ENCODE results near the gene ZC3H12A.

The ZC3H12A gene

DNA sequence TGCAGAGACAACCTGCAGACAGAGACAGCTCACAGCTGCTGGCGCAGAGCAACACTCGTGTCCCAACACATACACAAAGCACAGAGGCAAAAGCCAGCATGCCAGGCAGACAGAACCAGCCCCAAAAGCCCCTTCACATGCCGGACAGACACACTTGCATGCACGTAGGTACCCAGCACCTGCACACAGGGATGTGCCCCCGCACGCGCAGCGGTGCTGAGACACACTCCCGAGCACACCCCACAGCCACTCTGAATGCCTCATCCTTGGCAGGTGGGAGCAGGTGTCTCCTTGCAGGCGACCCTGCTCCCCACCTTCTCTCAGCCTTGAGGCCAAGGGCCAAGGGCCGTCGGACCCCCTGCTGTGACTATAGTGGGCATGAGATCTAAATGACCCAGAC lies 41.2 kb upstream of the ZC3H12A start (continued):
- TF ChIP-seq PRDM2 (tag by site-specific recombination; IDR thresholded peaks at IDR 0.05; ENCODE audit: borderline replicate concordance) (no peak), ATF2 (tag by site-specific recombination; IDR thresholded peaks at IDR 0.05; ENCODE audit: low read depth) (no peak), ZNF639 (tag by site-specific recombination; IDR thresholded peaks at IDR 0.05) (no peak)

DNA sequence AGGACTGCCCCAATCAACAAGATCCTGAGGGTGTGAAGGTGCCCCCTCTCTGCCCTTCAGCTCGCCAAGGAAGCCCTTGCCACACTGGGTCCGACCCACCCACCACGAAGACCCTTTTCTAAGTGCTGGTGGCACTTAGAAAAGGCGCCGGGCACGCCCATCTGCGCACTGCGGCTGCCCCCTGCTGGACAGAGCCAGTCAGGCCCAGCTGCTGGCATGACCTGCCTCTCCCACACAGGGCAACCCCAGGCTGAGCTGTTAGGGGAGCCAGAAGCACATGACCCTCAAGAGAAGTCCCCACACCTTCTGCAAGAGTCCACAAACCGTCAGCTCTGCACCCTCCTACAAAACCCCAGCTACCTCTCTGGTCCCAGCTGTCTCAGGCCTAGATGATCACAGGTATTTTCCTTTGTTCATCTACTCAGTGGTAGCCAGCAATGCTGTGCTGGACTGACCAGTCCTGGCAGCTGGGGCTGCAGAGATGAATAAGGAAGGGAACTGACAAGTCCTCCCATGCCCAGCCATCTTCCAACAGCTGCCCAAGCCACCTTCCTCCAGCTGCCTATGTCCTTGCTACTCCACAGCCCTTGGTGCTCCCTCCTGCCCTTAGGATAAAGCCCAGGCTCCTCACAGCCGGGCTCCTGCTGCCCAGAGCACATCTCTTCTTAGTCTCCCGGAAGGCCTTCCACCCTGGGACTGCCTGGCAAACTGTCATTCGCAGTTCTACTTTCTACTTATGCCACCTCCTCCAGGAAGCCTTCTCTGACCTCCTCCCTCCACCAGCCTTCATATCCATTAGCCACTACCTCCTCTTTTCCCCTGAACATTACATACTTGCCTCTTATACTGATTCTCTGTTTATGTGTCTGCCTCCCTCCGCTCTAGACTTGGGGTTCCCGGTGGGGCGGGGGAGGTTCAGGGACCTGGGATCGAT lies 39.8 kb upstream of the ZC3H12A start:
- POLR2A ChIA-PET, result no interaction called here
- TF ChIP-seq, protein P1, sequence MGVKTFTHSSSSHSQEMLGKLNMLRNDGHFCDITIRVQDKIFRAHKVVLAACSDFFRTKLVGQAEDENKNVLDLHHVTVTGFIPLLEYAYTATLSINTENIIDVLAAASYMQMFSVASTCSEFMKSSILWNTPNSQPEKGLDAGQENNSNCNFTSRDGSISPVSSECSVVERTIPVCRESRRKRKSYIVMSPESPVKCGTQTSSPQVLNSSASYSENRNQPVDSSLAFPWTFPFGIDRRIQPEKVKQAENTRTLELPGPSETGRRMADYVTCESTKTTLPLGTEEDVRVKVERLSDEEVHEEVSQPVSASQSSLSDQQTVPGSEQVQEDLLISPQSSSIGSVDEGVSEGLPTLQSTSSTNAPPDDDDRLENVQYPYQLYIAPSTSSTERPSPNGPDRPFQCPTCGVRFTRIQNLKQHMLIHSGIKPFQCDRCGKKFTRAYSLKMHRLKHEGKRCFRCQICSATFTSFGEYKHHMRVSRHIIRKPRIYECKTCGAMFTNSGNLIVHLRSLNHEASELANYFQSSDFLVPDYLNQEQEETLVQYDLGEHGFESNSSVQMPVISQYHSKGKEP (tag by site-specific recombination; IDR thresholded peaks at IDR 0.05), result no peak
- TF ChIP-seq, protein P2, sequence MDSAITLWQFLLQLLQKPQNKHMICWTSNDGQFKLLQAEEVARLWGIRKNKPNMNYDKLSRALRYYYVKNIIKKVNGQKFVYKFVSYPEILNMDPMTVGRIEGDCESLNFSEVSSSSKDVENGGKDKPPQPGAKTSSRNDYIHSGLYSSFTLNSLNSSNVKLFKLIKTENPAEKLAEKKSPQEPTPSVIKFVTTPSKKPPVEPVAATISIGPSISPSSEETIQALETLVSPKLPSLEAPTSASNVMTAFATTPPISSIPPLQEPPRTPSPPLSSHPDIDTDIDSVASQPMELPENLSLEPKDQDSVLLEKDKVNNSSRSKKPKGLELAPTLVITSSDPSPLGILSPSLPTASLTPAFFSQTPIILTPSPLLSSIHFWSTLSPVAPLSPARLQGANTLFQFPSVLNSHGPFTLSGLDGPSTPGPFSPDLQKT (IDR thresholded peaks at IDR 0.05; ENCODE audit: borderline replicate concordance, low read depth, low read length), result no peak
- no peak for TF ChIP-seq ZNF391 (tag by site-specific recombination; IDR thresholded peaks at IDR 0.05; ENCODE audit: borderline replicate concordance, low read depth)
- TF ChIP-seq GLIS2 (tag by site-specific recombination; IDR thresholded peaks at IDR 0.05), result peak; percentile 39; the same call in 1 of the 2 replicates
- TF ChIP-seq ZNF776 (tag by site-specific recombination; IDR thresholded peaks at IDR 0.05; ENCODE audit: borderline replicate concordance), result no peak
- TF ChIP-seq ZSCAN18 (tag by site-specific recombination; IDR thresholded peaks at IDR 0.05), result no peak
- no peak for TF ChIP-seq ZNF311 (tag by site-specific recombination; IDR thresholded peaks at IDR 0.05; ENCODE audit: borderline replicate concordance)
- TF ChIP-seq GLIS1 (tag by site-specific recombination; IDR thresholded peaks at IDR 0.05), result 0 out of 2 replicates have a peak, but pooled peaks have one; percentile 18
- no peak for TF ChIP-seq ZNF624 (tag by site-specific recombination; IDR thresholded peaks at IDR 0.05)
- peak; percentile 33; the same call in 1 of the 2 replicates for TF ChIP-seq ZFHX2 (tag by site-specific recombination; conservative IDR thresholded peaks at IDR 0.05)
- TF ChIP-seq GLI4 (tag by site-specific recombination; IDR thresholded peaks at IDR 0.05), result no peak
- TF ChIP-seq ZNF600 (tag by site-specific recombination; IDR thresholded peaks at IDR 0.05), result peak; percentile 38; the same call in 1 of the 2 replicates
- peak; percentile 76; the same call in 1 of the 2 replicates for TF ChIP-seq CTCF (tag by site-specific recombination; IDR thresholded peaks at IDR 0.05)
- peak; percentile 88 for TF ChIP-seq ZNF654 (tag by site-specific recombination; IDR thresholded peaks at IDR 0.05; ENCODE audit: low read depth)
- TF ChIP-seq ZNF274 (IDR thresholded peaks at IDR 0.05; ENCODE audit: low read length), result no peak
- TF ChIP-seq ZNF274 (tag by site-specific recombination; IDR thresholded peaks at IDR 0.05; ENCODE audit: borderline replicate concordance), result no peak

More for the DNA sequence above, 39.8 kb upstream of the ZC3H12A start:
- Histone ChIP-seq H3K36me3 (ENCODE audit: control insufficient read depth in 2 of 2, insufficient read depth in 1 of 2, low read length in 2 of 2) (no peaks in the 10 kb centered on the region), H3K4me3 (ENCODE audit: low read depth, low read length) (no peak overlapping the region), H3K4me1 (ENCODE audit: control insufficient read depth, insufficient read depth, low read length) (no peaks in the 10 kb centered on the region), H3K27ac (ENCODE audit: extremely low read depth, low read depth, low read length) (no peak overlapping the region), H3K9me3 (ENCODE audit: control insufficient read depth, insufficient read depth, low read depth, low read length) (no peaks in the 10 kb centered on the region)
- CTCF ChIA-PET, result interaction anchor here (0.6 to 3.1 kb wide), 38 partner anchors 9 to 1348 kb away, joined by 3 to 15 read pairs (median 4); no protein-coding TSS in a partner anchor
